HepG2 (cell line): Measurements from ENCODE around the gene CPT1C. TPM values are rescaled to one million over a fixed set of nuclear protein-coding genes. Genes with fewer than 3 reads are reported as not detected.

Experiments used
- ATF7 ChIP-seq, 2 experiments: fragments of 450-650 bp in 1 of 2; sonication (generic) in 1 of 2; formaldehyde crosslinking in 1 of 2; IDR thresholded peaks; 2 replicates each; pipeline versions ENCODE4 v1.4.0 to v1.6.1; 2016 to 2020; ENCODE audit warnings: antibody characterized with exemption in 1 of 2, mild to moderate bottlenecking in 1 of 2, missing genetic modification reagents in 1 of 2
- KDM6A ChIP-seq: IDR thresholded peaks from 2 replicates; pipeline ENCODE4 v1.6.1; 2016; ENCODE audit warnings: low read depth
- KLF9 ChIP-seq: IDR thresholded peaks from 2 replicates; pipeline ENCODE4 v1.6.1; 2016; ENCODE audit warnings: low read depth
- MEIS1 ChIP-seq: sonication (generic); formaldehyde crosslinking; IDR thresholded peaks from 2 replicates; pipeline ENCODE4 v1.9.0; 2021; ENCODE audit warnings: mild to moderate bottlenecking, missing genetic modification reagents, moderate library complexity, borderline replicate concordance
- MLXIP ChIP-seq: sonication (generic); formaldehyde crosslinking; IDR thresholded peaks from 2 replicates; pipeline ENCODE4 v1.9.0; 2021; ENCODE audit warnings: missing genetic modification reagents, borderline replicate concordance
- MTA3 ChIP-seq: sonication (generic); formaldehyde crosslinking; IDR thresholded peaks from 2 replicates; pipeline ENCODE4 v1.4.0; 2020; ENCODE audit warnings: missing genetic modification reagents
- PHF8 ChIP-seq: sonication (generic); formaldehyde crosslinking; IDR thresholded peaks from 2 replicates; pipeline ENCODE4 v1.5.0; 2020; ENCODE audit warnings: missing genetic modification reagents
- SKIL ChIP-seq: sonication (generic); formaldehyde crosslinking; IDR thresholded peaks from 2 replicates; pipeline ENCODE4 v1.8.0; 2022; ENCODE audit warnings: missing genetic modification reagents, mild to moderate bottlenecking, moderate library complexity, borderline replicate concordance
- SMAD9 ChIP-seq: sonication (generic); formaldehyde crosslinking; IDR thresholded peaks from 2 replicates; pipeline ENCODE4 v1.5.1; 2020; ENCODE audit warnings: mild to moderate bottlenecking, missing genetic modification reagents
- TBX3 ChIP-seq: fragments of 450-650 bp; IDR thresholded peaks from 2 replicates; pipeline ENCODE4 v1.6.1; 2017; ENCODE audit warnings: antibody characterized with exemption, mild to moderate bottlenecking, inconsistent platforms, borderline replicate concordance
- TOE1 ChIP-seq: sonication (generic); formaldehyde crosslinking; IDR thresholded peaks from 2 replicates; pipeline ENCODE4 v1.4.0; 2020; ENCODE audit warnings: mild to moderate bottlenecking, missing genetic modification reagents
- ZBTB10 ChIP-seq: sonication (generic); formaldehyde crosslinking; IDR thresholded peaks from 2 replicates; pipeline ENCODE4 v1.4.0; 2020; ENCODE audit warnings: missing genetic modification reagents, borderline replicate concordance
- ZNF207 ChIP-seq: fragments of 450-650 bp; IDR thresholded peaks from 2 replicates; pipeline ENCODE4 v1.6.1; 2016; ENCODE audit warnings: antibody characterized with exemption, borderline replicate concordance
- ZNF430 ChIP-seq: sonication (generic); formaldehyde crosslinking; IDR thresholded peaks from 2 replicates; pipeline ENCODE4 v1.9.0; 2021; ENCODE audit warnings: mild to moderate bottlenecking, missing genetic modification reagents
- ZNF883 ChIP-seq: sonication (generic); formaldehyde crosslinking; IDR thresholded peaks from 2 replicates; pipeline ENCODE4 v1.5.1; 2020; ENCODE audit warnings: mild to moderate bottlenecking, missing genetic modification reagents; ENCODE audit errors: not compliant biosample characterization
- ZSCAN12 ChIP-seq: sonication (generic); formaldehyde crosslinking; IDR thresholded peaks from 2 replicates; pipeline ENCODE4 v1.9.0; 2021; ENCODE audit warnings: mild to moderate bottlenecking, missing genetic modification reagents
- ZSCAN20 ChIP-seq: sonication (generic); formaldehyde crosslinking; IDR thresholded peaks from 2 replicates; pipeline ENCODE4 v1.4.0; 2020; ENCODE audit warnings: missing genetic modification reagents, mild to moderate bottlenecking, borderline replicate concordance
- polyA plus RNA-seq, 8 experiments: library from polyadenylated mRNA; depleted of rRNA in 3 of 8; stranded (reverse) in 7 of 8; unstranded in 1 of 8; fragments of >200 nt; fragmentation: Illumina TruSeq in 4 of 8; extraction: Trizol in 4 of 8; gene quantifications; 2 replicates each; pipeline versions ENCODE4 v1.2.1 to v1.2.3, GENCODE V29; 2011 to 2016; ENCODE audit warnings: low read depth in 4 of 8, missing spikeins in 1 of 8, mixed read lengths in 1 of 8; ENCODE audit not compliant: insufficient read depth in 1 of 8
- total RNA-seq, 5 experiments: library from RNA; depleted of rRNA; stranded (reverse); fragments of >200 nt; fragmentation: Illumina TruSeq; extraction: Trizol; gene quantifications; 2 replicates each; pipeline ENCODE4 v1.2.3, GENCODE V29; 2016; ENCODE audit warnings: low read depth in 1 of 5
- TF ChIP-seq, protein P1 (sequence below): sonication (generic); formaldehyde crosslinking; IDR thresholded peaks from 2 replicates; pipeline ENCODE4 v1.4.0; 2020; ENCODE audit warnings: missing genetic modification reagents
- TF ChIP-seq, protein P2 (sequence below): sonication (generic); formaldehyde crosslinking; conservative IDR thresholded peaks from 2 replicates; pipeline ENCODE4 v1.4.0; 2020; ENCODE audit warnings: missing genetic modification reagents

Gene CPT1C
- total and polyA plus RNA-seq, 2 of the 13 experiments (the other 11 are each of a cell fraction or from before 2014, with no cell fraction given) = 0.18 TPM; not detected in 1

- TF ChIP-seq TOE1 = no peak
- no peak for TF ChIP-seq ATF7 (IDR thresholded peaks at IDR 0.05)
- no peak for TF ChIP-seq ATF7 (CRISPR knock-in tag; IDR thresholded peaks at IDR 0.05)
- TF ChIP-seq SKIL (CRISPR knock-in tag) = no peak
- no peak for TF ChIP-seq MLXIP (CRISPR knock-in tag)
- no peak for TF ChIP-seq SMAD9 (CRISPR knock-in tag)
- TF ChIP-seq, protein P1, sequence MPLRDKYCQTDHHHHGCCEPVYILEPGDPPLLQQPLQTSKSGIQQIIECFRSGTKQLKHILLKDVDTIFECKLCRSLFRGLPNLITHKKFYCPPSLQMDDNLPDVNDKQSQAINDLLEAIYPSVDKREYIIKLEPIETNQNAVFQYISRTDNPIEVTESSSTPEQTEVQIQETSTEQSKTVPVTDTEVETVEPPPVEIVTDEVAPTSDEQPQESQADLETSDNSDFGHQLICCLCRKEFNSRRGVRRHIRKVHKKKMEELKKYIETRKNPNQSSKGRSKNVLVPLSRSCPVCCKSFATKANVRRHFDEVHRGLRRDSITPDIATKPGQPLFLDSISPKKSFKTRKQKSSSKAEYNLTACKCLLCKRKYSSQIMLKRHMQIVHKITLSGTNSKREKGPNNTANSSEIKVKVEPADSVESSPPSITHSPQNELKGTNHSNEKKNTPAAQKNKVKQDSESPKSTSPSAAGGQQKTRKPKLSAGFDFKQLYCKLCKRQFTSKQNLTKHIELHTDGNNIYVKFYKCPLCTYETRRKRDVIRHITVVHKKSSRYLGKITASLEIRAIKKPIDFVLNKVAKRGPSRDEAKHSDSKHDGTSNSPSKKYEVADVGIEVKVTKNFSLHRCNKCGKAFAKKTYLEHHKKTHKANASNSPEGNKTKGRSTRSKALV (CRISPR knock-in tag) = no peak; the same call in 1 of the 2 replicates
- TF ChIP-seq, protein P2, sequence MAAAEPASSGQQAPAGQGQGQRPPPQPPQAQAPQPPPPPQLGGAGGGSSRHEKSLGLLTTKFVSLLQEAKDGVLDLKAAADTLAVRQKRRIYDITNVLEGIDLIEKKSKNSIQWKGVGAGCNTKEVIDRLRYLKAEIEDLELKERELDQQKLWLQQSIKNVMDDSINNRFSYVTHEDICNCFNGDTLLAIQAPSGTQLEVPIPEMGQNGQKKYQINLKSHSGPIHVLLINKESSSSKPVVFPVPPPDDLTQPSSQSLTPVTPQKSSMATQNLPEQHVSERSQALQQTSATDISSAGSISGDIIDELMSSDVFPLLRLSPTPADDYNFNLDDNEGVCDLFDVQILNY (CRISPR knock-in tag) = no peak
- TF ChIP-seq TBX3 = no peak
- no peak for TF ChIP-seq MTA3 (CRISPR knock-in tag)
- no peak for TF ChIP-seq ZBTB10 (CRISPR knock-in tag)
- peak; percentile 82 for TF ChIP-seq PHF8 (CRISPR knock-in tag)
- TF ChIP-seq ZNF207 = no peak
- TF ChIP-seq ZNF883 (CRISPR knock-in tag) = peak; percentile 53
- TF ChIP-seq MEIS1 (CRISPR knock-in tag) = no peak
- no peak for TF ChIP-seq KDM6A (CRISPR knock-in tag)
- peak; percentile 82; the same call in 1 of the 2 replicates for TF ChIP-seq KLF9
- TF ChIP-seq ZSCAN12 (CRISPR knock-in tag) = no peak
- TF ChIP-seq ZNF430 (CRISPR knock-in tag) = peak; percentile 71; the same call in 1 of the 2 replicates
- no peak for TF ChIP-seq ZSCAN20 (CRISPR knock-in tag)
Observed at GRCh38 chr19:49677231-49677900, 13.6 kb upstream of the CPT1C start, which contains the start of gene PRMT1 (continued).
